ENCODE results near the gene CSAG1. TPM values are rescaled to one million over a fixed set of nuclear protein-coding genes. Genes with fewer than 3 reads are reported as not detected.
"Not testable (repeated sequence)": the region's sequence is repeated elsewhere in the genome, so short reads cannot be mapped to it uniquely, and the experiment has no call there.

CSAG1 gene
- total and polyA plus RNA-seq, 2 of the 13 experiments (the other 11 are each of a cell fraction or from before 2014, with no cell fraction given): not detected

DNA sequence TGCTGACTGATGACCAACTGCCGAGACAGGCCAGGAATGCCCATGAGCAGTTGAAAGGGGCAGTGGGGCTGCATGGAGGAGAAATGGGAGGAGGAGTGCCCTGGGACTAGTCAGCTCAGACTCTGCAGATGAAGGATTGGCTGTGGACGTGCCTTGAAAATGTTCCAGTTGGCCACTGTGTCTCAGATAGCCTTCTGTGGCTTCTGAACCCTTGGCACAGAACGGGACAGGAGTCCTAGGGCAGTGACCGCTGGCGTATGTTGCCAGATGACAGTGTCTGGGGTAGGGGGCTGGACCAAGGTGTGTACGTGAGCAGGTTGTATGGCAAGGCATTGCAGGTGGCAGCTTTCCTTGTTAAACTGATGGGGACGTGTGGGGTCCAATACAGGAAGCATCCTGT, 27.0 kb downstream of the CSAG1 start:
- DNase-seq (ENCODE audit: low spot score); ATAC-seq; H3K4me2 ChIP-seq (ENCODE audit: low read depth, low read length); H3K4me3 ChIP-seq (replicated peaks in 1 of 3; ENCODE audit: insufficient read depth in 1 of 3, low read depth in 2 of 3, low read length in 3 of 3); intact Hi-C loops (cut with micrococcal nuclease; ENCODE audit: unreplicated experiment); BruUV-seq (replicated peaks); in situ Hi-C loops (cut with HindIII; ENCODE audit: extremely low pct_ligation_motif_present, low pct_unique_long_range_greater_than_20kb); POLR2A ChIA-PET; H3K9ac ChIP-seq (ENCODE audit: insufficient read depth, low read depth, low read length); FAIRE-seq; H3K9me3 ChIP-seq (ENCODE audit: low read length); H3K4me1 ChIP-seq (ENCODE audit: insufficient read depth, low read length); H3K36me3 ChIP-seq (replicated peaks in 1 of 2; ENCODE audit: control insufficient read depth in 1 of 2, insufficient read depth in 2 of 2, low read length in 2 of 2); H2AFZ ChIP-seq (ENCODE audit: low read length); CTCF ChIA-PET (ENCODE audit: low intra/inter-chr PET ratio, low total read pairs); H3K27ac ChIP-seq (ENCODE audit: extremely low read length, insufficient read depth, low read length); H4K20me1 ChIP-seq (ENCODE audit: insufficient read depth, low read length); H3K27me3 ChIP-seq (ENCODE audit: control insufficient read depth in 1 of 2, insufficient read depth in 2 of 2, low read length in 2 of 2); H3K79me2 ChIP-seq (ENCODE audit: insufficient read depth, low read length): not testable (repeated sequence)
- WGBS (ENCODE audit: low lambda C conversion rate): no CpG with 5 or more reads among the region's 7 CpGs

GRCh38 chrX:152700390-152700789, 33.1 kb downstream of the CSAG1 start:
- H3K4me1 ChIP-seq (ENCODE audit: insufficient read depth, low read length); DNase-seq (ENCODE audit: low spot score); BruUV-seq (replicated peaks); ATAC-seq; FAIRE-seq; H3K27ac ChIP-seq (ENCODE audit: extremely low read length, insufficient read depth, low read length); H3K4me3 ChIP-seq (replicated peaks in 1 of 3; ENCODE audit: insufficient read depth in 1 of 3, low read depth in 2 of 3, low read length in 3 of 3); CTCF ChIA-PET (ENCODE audit: low intra/inter-chr PET ratio, low total read pairs); H2AFZ ChIP-seq (ENCODE audit: low read length); H4K20me1 ChIP-seq (ENCODE audit: insufficient read depth, low read length); H3K79me2 ChIP-seq (ENCODE audit: insufficient read depth, low read length); POLR2A ChIA-PET; H3K27me3 ChIP-seq (ENCODE audit: control insufficient read depth in 1 of 2, insufficient read depth in 2 of 2, low read length in 2 of 2); H3K9ac ChIP-seq (ENCODE audit: insufficient read depth, low read depth, low read length); H3K36me3 ChIP-seq (replicated peaks in 1 of 2; ENCODE audit: control insufficient read depth in 1 of 2, insufficient read depth in 2 of 2, low read length in 2 of 2); intact Hi-C loops (cut with micrococcal nuclease; ENCODE audit: unreplicated experiment); H3K9me3 ChIP-seq (ENCODE audit: low read length); in situ Hi-C loops (cut with HindIII; ENCODE audit: extremely low pct_ligation_motif_present, low pct_unique_long_range_greater_than_20kb); H3K4me2 ChIP-seq (ENCODE audit: low read depth, low read length): not testable (repeated sequence)
- no CpG with 5 or more reads among the region's 5 CpGs for WGBS (ENCODE audit: low lambda C conversion rate)

GRCh38 chrX:152697952-152698931, 35.3 kb downstream of the CSAG1 start, which contains the start of gene MAGEA3:
Gene MAGEA3, plus strand, starts transcription at chrX:152698794. Its CDS starts 2,039 bp downstream, at chrX:152700833.
- POLR2A ChIA-PET; H3K9ac ChIP-seq (ENCODE audit: insufficient read depth, low read depth, low read length); intact Hi-C loops (cut with micrococcal nuclease; ENCODE audit: unreplicated experiment); H3K4me1 ChIP-seq (ENCODE audit: insufficient read depth, low read length); H4K20me1 ChIP-seq (ENCODE audit: insufficient read depth, low read length); H3K27ac ChIP-seq (ENCODE audit: extremely low read length, insufficient read depth, low read length); H3K79me2 ChIP-seq (ENCODE audit: insufficient read depth, low read length); BruUV-seq (replicated peaks); DNase-seq (ENCODE audit: low spot score); H3K9me3 ChIP-seq (ENCODE audit: low read length); ATAC-seq; in situ Hi-C loops (cut with HindIII; ENCODE audit: extremely low pct_ligation_motif_present, low pct_unique_long_range_greater_than_20kb); H2AFZ ChIP-seq (ENCODE audit: low read length); H3K27me3 ChIP-seq (ENCODE audit: control insufficient read depth in 1 of 2, insufficient read depth in 2 of 2, low read length in 2 of 2); H3K36me3 ChIP-seq (replicated peaks in 1 of 2; ENCODE audit: control insufficient read depth in 1 of 2, insufficient read depth in 2 of 2, low read length in 2 of 2); CTCF ChIA-PET (ENCODE audit: low intra/inter-chr PET ratio, low total read pairs); H3K4me3 ChIP-seq (replicated peaks in 1 of 3; ENCODE audit: insufficient read depth in 1 of 3, low read depth in 2 of 3, low read length in 3 of 3); H3K4me2 ChIP-seq (ENCODE audit: low read depth, low read length): not testable (repeated sequence)
- WGBS (ENCODE audit: low lambda C conversion rate): no CpG with 5 or more reads among the region's 34 CpGs
- peak; percentile 67 for FAIRE-seq

DNA sequence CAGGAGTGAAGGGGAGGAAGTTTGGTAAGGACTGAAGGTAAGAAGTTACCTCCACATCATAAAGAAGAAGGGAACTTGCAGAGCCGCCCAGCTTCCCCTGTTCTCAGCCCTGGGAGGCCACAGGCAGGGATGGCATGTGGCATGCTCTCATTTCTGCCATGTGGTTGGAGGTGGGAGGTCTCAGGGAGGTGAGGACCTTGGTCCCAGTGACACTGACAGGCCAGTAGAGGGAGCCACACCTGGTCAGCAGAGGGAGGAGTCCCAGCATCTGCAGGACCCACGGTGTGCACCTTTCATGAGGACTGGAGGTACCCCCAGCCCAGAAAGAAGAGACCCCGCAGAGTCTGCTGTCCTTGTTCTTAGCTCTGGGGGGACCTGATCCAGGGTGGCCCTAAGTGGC, 52.5 kb downstream of the CSAG1 start:
- H3K9me3 ChIP-seq (ENCODE audit: low read length); POLR2A ChIA-PET; H2AFZ ChIP-seq (ENCODE audit: low read length); H3K36me3 ChIP-seq (replicated peaks in 1 of 2; ENCODE audit: control insufficient read depth in 1 of 2, insufficient read depth in 2 of 2, low read length in 2 of 2); H3K4me3 ChIP-seq (replicated peaks in 1 of 3; ENCODE audit: insufficient read depth in 1 of 3, low read depth in 2 of 3, low read length in 3 of 3); H3K27me3 ChIP-seq (ENCODE audit: control insufficient read depth in 1 of 2, insufficient read depth in 2 of 2, low read length in 2 of 2); H4K20me1 ChIP-seq (ENCODE audit: insufficient read depth, low read length); H3K4me1 ChIP-seq (ENCODE audit: insufficient read depth, low read length); BruUV-seq (replicated peaks); in situ Hi-C loops (cut with HindIII; ENCODE audit: extremely low pct_ligation_motif_present, low pct_unique_long_range_greater_than_20kb); intact Hi-C loops (cut with micrococcal nuclease; ENCODE audit: unreplicated experiment); DNase-seq (ENCODE audit: low spot score); H3K27ac ChIP-seq (ENCODE audit: extremely low read length, insufficient read depth, low read length); CTCF ChIA-PET (ENCODE audit: low intra/inter-chr PET ratio, low total read pairs); H3K79me2 ChIP-seq (ENCODE audit: insufficient read depth, low read length); H3K4me2 ChIP-seq (ENCODE audit: low read depth, low read length); H3K9ac ChIP-seq (ENCODE audit: insufficient read depth, low read depth, low read length): not testable (repeated sequence)
- no CpG with 5 or more reads among the region's 3 CpGs for WGBS (ENCODE audit: low lambda C conversion rate)
- ATAC-seq (peak; percentile 95), FAIRE-seq (peak; percentile 86)

All from HepG2 (cell line).